ENCODE measurements around the gene ADPRH. TPM values are rescaled to one million over a fixed set of nuclear protein-coding genes. Genes with fewer than 3 reads are reported as not detected.

Gene ADPRH
- total RNA-seq, 4 donors from 2014 or later: 8.7 to 16.0 (median 14.5) TPM

DNA sequence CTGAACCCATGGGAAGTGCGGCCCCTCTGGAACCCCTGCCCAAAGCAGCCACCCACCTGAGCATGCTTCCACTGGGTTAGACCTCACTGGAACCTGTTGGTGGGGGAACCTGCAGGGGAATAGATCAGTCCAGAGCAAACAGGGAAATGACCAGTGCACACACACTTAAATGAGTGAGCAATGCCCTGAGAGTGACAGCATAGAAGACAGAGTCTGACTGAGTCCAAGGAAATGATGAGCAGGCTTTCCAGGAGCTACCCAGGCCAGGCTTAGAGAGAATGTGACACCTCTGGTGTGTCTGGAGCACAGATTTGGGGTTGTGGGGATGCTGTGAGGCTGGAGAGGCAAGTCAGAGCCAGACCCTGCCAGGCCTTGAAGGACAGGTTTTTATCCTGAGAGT is 46.9 kb downstream of the ADPRH start:
- Histone ChIP-seq H3K4me1 (peaks cover 0 to 11% of the 10 kb centered on the region in 2 donors), H3K36me3 (no peaks in the 10 kb centered on the region), H3K27me3 (no peaks in the 10 kb centered on the region), H3K27ac (no peak overlapping the region), H3K9me3 (no peaks in the 10 kb centered on the region), H3K4me3 (replicated peaks in 1 of 3) (no peak overlapping the region)
- WGBS, 2 donors: 88 to 89% methylated on average over 1 of the region's 1 CpG
- DNase-seq: no peak
- TF ChIP-seq, protein P1, sequence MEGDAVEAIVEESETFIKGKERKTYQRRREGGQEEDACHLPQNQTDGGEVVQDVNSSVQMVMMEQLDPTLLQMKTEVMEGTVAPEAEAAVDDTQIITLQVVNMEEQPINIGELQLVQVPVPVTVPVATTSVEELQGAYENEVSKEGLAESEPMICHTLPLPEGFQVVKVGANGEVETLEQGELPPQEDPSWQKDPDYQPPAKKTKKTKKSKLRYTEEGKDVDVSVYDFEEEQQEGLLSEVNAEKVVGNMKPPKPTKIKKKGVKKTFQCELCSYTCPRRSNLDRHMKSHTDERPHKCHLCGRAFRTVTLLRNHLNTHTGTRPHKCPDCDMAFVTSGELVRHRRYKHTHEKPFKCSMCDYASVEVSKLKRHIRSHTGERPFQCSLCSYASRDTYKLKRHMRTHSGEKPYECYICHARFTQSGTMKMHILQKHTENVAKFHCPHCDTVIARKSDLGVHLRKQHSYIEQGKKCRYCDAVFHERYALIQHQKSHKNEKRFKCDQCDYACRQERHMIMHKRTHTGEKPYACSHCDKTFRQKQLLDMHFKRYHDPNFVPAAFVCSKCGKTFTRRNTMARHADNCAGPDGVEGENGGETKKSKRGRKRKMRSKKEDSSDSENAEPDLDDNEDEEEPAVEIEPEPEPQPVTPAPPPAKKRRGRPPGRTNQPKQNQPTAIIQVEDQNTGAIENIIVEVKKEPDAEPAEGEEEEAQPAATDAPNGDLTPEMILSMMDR (IDR thresholded peaks at IDR 0.05): no peak
- no peak for TF ChIP-seq POLR2A (IDR thresholded peaks at IDR 0.05)
- intact Hi-C loops (cut with DNase I): no loop called here

- no peak for DNase-seq
- no peaks in the 10 kb centered on the region for H3K36me3 ChIP-seq
- H3K4me3 ChIP-seq (replicated peaks in 1 of 3): no peak overlapping the region
- WGBS, 2 donors: 73 to 74% methylated on average over 8 of the region's 8 CpGs
- peak overlapping the region in 1 of 3 donors; percentile 10 for H3K27ac ChIP-seq
- TF ChIP-seq, protein P1 (IDR thresholded peaks at IDR 0.05): no peak
- no peak for TF ChIP-seq POLR2A (IDR thresholded peaks at IDR 0.05)
- no peaks in the 10 kb centered on the region for H3K27me3 ChIP-seq
- H3K4me1 ChIP-seq: peaks cover 0 to 11% of the 10 kb centered on the region in 2 donors
- intact Hi-C loops (cut with DNase I): no loop called here
- H3K9me3 ChIP-seq: no peaks in the 10 kb centered on the region
Observed at GRCh38 chr3:119627461-119627860, 48.2 kb downstream of the ADPRH start.

GRCh38 chr3:119628390-119628789 is 49.1 kb downstream of the ADPRH start:
- Histone ChIP-seq H3K4me1 (peaks cover 0 to 11% of the 10 kb centered on the region in 2 donors), H3K36me3 (no peaks in the 10 kb centered on the region), H3K4me3 (replicated peaks in 1 of 3) (no peak overlapping the region), H3K27ac (no peak overlapping the region), H3K27me3 (no peaks in the 10 kb centered on the region), H3K9me3 (no peaks in the 10 kb centered on the region)
- no peak for DNase-seq
- 82 to 92% methylated on average over 4 of the region's 4 CpGs for WGBS, 2 donors
- intact Hi-C loops (cut with DNase I): no loop called here
- TF ChIP-seq, protein P1 (IDR thresholded peaks at IDR 0.05): no peak
- TF ChIP-seq POLR2A (IDR thresholded peaks at IDR 0.05): no peak

- Histone ChIP-seq H3K9me3 (no peaks in the 10 kb centered on the region), H3K27ac (no peak overlapping the region), H3K27me3 (no peaks in the 10 kb centered on the region), H3K36me3 (no peaks in the 10 kb centered on the region), H3K4me3 (replicated peaks in 1 of 3) (no peak overlapping the region), H3K4me1 (peaks cover 0 to 11% of the 10 kb centered on the region in 2 donors)
- WGBS, 2 donors: 67 to 71% methylated on average over 1 of the region's 1 CpG
- DNase-seq: no peak
- TF ChIP-seq, protein P1 (IDR thresholded peaks at IDR 0.05): no peak
- TF ChIP-seq POLR2A (IDR thresholded peaks at IDR 0.05): no peak
- intact Hi-C loops (cut with DNase I): no loop called here
Observed at GRCh38 chr3:119628816-119629445, 49.6 kb downstream of the ADPRH start.

- WGBS, 2 donors: 86 to 90% methylated on average over 8 of the region's 8 CpGs
- H3K27me3 ChIP-seq: no peaks in the 10 kb centered on the region
- intact Hi-C loops (cut with DNase I): no loop called here
Observed at GRCh38 chr3:119630128-119630879, 51.0 kb downstream of the ADPRH start.

More at GRCh38 chr3:119630128-119630879, 51.0 kb downstream of the ADPRH start:
- no peak for TF ChIP-seq POLR2A (IDR thresholded peaks at IDR 0.05)
- TF ChIP-seq, protein P1 (IDR thresholded peaks at IDR 0.05): no peak
- peaks cover 0 to 11% of the 10 kb centered on the region in 2 donors for H3K4me1 ChIP-seq
- no peak for DNase-seq
- no peaks in the 10 kb centered on the region for H3K9me3 ChIP-seq
- no peaks in the 10 kb centered on the region for H3K36me3 ChIP-seq
- H3K27ac ChIP-seq: peak overlapping the region in 1 of 3 donors; percentile 42
- H3K4me3 ChIP-seq (replicated peaks in 1 of 3): no peak overlapping the region

Measured in thyroid gland (tissue), 4 donors.